Activated CD4-positive, alpha-beta T cell treated with anti-CD3 and anti-CD28 coated beads, Interleukin-2, amount 50 U/mL, for 1 hour (primary cell): ENCODE results near the gene CRLF3.
"Not testable (repeated sequence)": the region's sequence is repeated elsewhere in the genome, so short reads cannot be mapped to it uniquely, and the experiment has no call there.

Experiments used
- DNase-seq: peaks from one replicate; pipeline ENCODE4 v3.0.0-alpha.2; 2020

CRLF3 gene, protein sequence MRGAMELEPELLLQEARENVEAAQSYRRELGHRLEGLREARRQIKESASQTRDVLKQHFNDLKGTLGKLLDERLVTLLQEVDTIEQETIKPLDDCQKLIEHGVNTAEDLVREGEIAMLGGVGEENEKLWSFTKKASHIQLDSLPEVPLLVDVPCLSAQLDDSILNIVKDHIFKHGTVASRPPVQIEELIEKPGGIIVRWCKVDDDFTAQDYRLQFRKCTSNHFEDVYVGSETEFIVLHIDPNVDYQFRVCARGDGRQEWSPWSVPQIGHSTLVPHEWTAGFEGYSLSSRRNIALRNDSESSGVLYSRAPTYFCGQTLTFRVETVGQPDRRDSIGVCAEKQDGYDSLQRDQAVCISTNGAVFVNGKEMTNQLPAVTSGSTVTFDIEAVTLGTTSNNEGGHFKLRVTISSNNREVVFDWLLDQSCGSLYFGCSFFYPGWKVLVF

DNA sequence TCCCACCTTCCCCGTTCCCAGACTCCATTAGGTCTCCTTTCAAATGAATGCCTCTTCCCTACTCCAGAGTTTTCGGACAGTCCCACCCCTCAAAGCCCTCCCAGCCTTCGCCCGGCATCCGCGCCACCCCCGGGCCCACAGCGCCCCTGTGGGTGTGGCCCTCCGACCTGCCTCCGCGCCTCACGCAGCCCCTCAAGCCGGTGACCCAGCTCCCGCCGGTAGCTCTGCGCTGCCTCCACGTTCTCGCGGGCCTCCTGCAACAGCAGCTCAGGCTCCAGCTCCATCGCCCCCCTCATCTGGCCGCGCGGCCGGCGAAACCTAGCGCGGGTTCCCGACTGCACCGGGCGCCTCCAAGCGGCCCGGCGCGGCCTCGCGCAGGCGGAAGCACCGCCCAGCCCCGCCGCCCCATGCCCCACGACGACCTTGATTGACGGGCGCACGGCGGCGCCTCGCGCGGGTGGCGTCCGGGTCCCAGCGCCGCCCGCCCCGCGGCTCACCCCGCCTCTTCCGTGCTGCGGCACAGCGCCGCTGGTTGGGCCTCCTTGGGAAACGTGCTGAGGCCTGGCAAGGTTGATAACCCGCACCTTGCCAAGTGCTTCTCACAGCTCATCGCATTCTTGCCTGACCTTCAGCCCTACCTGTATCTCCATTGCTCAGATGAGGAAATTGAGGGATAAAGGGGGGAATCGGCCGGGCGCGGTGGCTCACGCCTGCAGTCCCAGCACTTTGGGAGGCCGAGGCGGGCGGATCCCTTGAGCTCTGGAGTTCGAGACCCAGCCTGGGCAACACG lies at the start of gene CRLF3:
CRLF3 (minus strand) TSS at position 337 of the 790 bp plus-strand sequence; CDS start at position 296, 41 bp downstream.
- DNase-seq, result peak; percentile 88

- DNase-seq, result no peak
Observed at GRCh38 chr17:30869005-30869404, 44.5 kb upstream of the CRLF3 start.

GRCh38 chr17:30864636-30865035 lies 40.1 kb upstream of the CRLF3 start:
- DNase-seq, result no peak

- DNase-seq, result no peak
Observed at GRCh38 chr17:30858556-30859250, 34.2 kb upstream of the CRLF3 start.

GRCh38 chr17:30854146-30854545 lies 29.7 kb upstream of the CRLF3 start:
- no peak for DNase-seq

- DNase-seq, result no peak
Observed at GRCh38 chr17:30848021-30848420, 23.5 kb upstream of the CRLF3 start.

GRCh38 chr17:30840771-30841170 lies 16.3 kb upstream of the CRLF3 start:
- DNase-seq, result no peak

GRCh38 chr17:30838202-30838807 lies 13.8 kb upstream of the CRLF3 start:
- no peak for DNase-seq

DNA sequence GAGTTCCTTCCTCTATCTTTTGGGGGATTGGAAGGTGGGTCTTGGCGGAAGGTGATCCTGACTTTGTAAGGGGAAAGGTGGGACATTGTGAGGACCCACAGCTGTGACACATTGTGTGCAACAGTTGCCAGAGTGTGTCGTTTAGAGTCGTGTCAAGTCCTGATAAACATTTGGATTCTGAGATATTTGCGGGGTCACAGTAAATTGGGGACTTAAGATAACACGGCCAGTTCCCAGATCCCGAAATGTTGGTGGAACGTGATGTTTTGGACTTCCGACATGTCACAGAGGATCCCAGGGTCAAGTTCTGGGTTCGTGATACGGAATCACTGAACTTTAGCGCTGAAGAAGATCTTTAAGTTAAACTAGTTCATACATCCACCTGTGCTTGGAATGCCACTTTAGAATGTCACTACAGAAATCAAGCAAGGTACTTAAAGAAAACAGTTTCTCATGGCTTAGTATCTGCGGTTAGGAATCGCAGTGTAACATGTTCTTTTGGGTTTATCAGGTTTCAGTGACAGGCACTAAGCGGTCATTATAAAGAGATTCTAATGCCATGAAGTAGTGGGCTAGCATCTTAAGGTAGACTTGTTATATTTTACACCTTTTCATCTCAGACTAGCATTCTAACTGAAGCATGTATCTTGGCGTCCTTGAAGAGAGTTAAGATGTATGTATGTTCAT lies 8.1 kb upstream of the CRLF3 start:
- no peak for DNase-seq

DNA sequence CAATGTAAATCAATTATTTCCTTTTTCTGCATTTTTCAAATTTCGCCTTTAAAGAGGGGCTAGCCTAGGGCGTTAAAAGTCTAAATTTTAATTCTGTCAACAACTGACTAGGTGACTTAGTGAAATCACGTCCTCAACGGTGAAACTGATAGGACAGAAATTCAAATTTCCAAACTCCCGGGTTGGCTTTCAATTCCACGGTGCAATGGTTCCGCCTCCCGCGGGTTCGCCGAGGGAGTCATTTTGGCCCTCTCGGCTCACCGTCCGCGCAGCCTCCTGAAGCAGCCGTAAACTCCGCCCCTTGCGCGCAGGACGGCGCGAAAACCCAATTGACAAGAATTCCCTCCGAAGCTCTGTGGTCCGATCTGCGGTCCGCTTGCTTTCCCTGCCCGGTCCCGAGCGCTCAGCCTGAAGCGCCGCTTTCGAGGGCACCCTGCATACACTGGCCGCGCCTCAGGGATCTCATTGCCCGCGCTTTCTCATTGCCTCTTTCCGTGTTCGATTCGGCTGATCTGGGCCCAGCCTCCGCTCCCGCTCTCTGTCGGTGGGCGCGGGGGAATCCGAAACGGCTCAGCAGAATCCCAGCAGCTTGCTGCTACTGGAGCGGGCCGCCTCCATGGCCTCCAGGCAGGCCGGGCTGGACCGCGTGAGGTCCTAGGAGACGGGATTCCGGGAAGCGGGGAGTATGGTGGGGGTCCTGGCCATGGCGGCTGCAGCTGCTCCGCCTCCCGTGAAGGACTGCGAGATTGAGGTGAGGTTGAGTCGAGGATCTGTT lies 7.4 kb upstream of the CRLF3 start, which contains the start of gene ATAD5:
ATAD5 (plus strand) TSS at position 304 of the 775 bp plus-strand sequence; CDS start at position 686, 382 bp downstream.
- DNase-seq, result peak; percentile 83

- no peak for DNase-seq
Observed at GRCh38 chr17:30831257-30831656, 6.8 kb upstream of the CRLF3 start.

GRCh38 chr17:30829022-30829421 lies 4.5 kb upstream of the CRLF3 start:
- no peak for DNase-seq

- no peak for DNase-seq
Observed at GRCh38 chr17:30827082-30827481, 2.6 kb upstream of the CRLF3 start.

- no peak for DNase-seq
Observed at GRCh38 chr17:30824002-30824355, 513 bp downstream of the CRLF3 start.

GRCh38 chr17:30823421-30823820 lies 1.1 kb downstream of the CRLF3 start:
- no peak for DNase-seq

DNA sequence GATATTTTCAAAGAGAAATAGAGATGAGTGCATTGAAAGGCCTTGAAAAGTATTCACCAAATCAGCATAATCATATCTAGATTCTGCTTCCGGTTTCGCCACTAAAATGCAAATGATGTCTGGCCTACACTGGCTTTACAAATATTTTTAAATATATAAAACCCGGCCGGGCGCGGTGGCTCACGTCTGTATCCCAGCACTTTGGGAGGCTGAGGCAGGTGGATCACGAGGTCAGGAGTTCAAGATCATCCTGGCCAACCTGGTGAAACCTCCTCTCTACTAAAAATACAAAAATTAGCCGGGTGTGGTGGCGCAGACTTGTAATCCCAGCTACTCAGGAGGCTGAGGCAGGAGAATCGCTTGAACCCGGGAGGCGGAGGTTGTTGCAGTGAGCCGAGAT lies 1.6 kb downstream of the CRLF3 start:
- DNase-seq, result not testable (repeated sequence)

GRCh38 chr17:30821871-30822723 lies 2.4 kb downstream of the CRLF3 start:
- DNase-seq, result no peak

GRCh38 chr17:30819971-30820705 lies 4.4 kb downstream of the CRLF3 start:
- DNase-seq, result no peak

GRCh38 chr17:30816165-30816564 lies 8.3 kb downstream of the CRLF3 start:
- DNase-seq, result no peak

- not testable (repeated sequence) for DNase-seq
Observed at GRCh38 chr17:30814860-30815259, 9.6 kb downstream of the CRLF3 start.
